Skin epidermis (tissue), 12 donors: ENCODE results near the gene CFTR.
"Not testable (repeated sequence)": the region's sequence is repeated elsewhere in the genome, so short reads cannot be mapped to it uniquely, and the experiment has no call there.

ENCODE experiments used
- H3K27ac ChIP-seq, 21 experiments: fragments of 200-600 bp; sonication (generic) in 11 of 21; one replicate each; pipeline ENCODE4 v1.5.0; 2020; ENCODE audit warnings: mild to moderate bottlenecking in 3 of 21, inconsistent platforms in 2 of 21, moderate library complexity in 2 of 21
- H3K4me3 ChIP-seq, 7 experiments: fragments of 200-600 bp; sonication (generic) in 2 of 7; one replicate each; pipeline ENCODE4 v1.5.0; 2020; ENCODE audit warnings: inconsistent platforms in 2 of 7, mild to moderate bottlenecking in 2 of 7, moderate library complexity in 1 of 7

The CFTR gene

DNA sequence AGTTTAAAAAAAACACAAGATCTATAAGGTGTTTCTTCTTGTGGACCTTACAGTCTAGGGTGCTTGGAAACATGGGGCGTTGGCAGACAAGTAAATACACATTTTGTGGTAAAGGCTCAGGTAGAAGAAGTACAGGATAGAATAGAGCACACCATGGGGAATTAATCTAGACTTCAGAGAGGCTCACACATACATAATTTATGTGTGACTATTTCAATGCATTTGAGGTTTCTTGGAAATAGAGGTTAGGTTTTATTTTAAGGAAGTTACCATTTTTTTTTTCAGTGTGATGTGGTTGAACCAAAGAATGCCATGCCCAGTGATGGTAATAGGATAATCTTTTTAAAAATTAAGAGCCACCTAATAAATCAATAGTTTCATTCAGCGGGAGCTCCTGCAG, 12.8 kb downstream of the CFTR start:
- Histone ChIP-seq H3K27ac (no peak overlapping the region), H3K4me3 (no peak overlapping the region)

DNA sequence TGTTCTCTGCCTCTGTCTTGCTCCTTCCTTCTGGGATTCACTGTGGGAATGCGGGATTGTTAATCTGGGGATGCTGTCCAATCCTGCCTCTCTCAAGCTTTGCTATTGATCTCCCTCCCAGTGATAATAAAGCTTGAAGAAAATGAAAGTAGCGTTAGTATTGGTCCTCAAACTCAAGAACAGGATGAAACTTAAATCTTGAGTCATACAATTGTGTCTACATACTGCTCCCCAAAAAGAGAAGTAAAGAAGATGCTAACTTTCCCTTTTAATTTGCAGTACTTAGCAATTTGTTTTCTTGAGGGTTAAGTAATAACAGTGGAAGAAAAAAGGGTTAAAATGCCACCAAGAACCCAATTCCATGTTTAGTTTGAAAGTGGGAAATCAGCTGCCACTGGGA, 13.6 kb downstream of the CFTR start:
- Histone ChIP-seq H3K4me3 (no peak overlapping the region), H3K27ac (no peak overlapping the region)

DNA sequence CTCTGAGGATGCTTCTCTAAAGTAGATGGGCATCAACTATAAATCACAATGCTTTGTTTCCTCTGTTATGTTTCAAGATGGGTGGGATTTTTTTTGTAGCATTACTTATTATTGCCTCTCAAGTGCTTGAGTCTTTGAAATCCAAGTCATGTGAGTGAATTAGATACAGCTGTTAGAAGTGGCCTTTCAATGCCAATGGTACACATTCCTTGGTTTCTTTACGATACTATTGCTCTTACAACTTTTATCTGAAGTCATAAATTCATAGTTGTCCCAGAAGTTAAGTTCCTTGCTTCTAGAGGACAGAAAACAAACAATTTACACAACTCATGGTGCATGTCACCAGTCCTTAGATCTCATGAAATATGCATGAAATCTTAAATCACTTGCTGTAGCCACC, 15.5 kb downstream of the CFTR start:
- Histone ChIP-seq H3K27ac (no peak overlapping the region), H3K4me3 (no peak overlapping the region)

DNA sequence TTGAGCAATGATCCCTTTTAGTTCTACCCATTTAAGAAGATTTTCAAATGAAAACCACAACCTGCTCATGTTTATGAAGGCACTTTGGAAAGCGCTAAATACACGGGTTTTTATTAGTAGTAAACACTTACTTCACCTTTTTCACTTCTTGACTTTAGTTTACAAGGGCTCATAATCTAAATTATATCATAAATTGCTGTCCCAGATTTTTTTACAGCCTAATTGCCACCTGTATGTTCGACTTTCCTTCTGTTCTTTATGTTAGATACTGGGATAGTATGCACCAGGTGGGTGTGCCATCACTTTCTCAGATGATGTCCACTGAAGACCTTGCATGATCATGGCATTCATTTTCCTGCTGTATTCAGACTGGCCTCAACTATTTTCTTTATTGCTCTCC, 22.5 kb downstream of the CFTR start:
- H3K27ac ChIP-seq: no peak overlapping the region

DNA sequence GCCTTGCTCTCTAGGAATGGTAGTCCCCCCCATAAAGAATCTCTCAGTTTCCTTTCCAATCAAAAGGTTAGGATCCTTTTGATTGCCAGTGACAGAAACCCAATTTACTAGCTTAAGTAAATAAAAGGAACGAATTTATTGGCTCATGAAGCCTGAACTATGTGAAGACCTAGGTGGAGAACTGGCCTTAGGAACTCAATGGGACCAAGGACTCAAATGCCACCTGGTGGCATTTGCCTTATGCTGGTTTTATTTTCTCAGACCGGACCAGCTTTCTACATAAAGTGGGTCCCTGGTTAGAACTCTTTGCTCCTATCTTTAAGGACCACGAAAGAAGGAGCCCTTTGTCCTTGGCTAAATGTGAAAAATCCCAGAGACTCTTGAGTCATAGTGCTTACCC, 25.4 kb downstream of the CFTR start:
- Histone ChIP-seq H3K4me3 (no peak overlapping the region), H3K27ac (no peak overlapping the region)

More for the DNA sequence above, 22.5 kb downstream of the CFTR start:
- H3K4me3 ChIP-seq: no peak overlapping the region

DNA sequence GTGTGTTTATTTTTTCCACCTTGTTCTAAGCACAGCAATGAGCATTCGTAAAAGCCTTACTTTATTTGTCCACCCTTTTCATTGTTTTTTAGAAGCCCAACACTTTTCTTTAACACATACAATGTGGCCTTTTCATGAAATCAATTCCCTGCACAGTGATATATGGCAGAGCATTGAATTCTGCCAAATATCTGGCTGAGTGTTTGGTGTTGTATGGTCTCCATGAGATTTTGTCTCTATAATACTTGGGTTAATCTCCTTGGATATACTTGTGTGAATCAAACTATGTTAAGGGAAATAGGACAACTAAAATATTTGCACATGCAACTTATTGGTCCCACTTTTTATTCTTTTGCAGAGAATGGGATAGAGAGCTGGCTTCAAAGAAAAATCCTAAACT, 28.9 kb downstream of the CFTR start:
- Histone ChIP-seq H3K4me3 (no peak overlapping the region), H3K27ac (no peak overlapping the region)

DNA sequence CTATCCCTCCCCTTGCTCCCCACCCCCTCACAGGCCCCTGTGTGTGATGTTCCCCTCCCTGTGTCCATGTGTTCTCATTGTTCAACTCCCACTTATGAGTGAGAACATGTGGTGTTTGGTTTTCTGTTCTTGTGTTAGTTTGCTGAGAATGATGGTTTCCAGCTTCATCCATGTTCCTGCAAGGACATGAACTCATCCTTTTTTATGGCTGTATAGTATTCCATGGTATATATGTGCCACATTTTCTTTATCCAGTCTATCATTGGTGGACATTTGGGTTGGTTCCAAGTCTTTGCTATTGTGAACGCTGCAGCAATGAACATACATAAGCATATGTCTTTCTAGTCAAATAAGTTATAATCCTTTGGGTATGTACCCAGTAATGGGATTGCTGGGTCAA, 37.4 kb downstream of the CFTR start:
- not testable (repeated sequence) for H3K4me3 ChIP-seq, H3K27ac ChIP-seq

DNA sequence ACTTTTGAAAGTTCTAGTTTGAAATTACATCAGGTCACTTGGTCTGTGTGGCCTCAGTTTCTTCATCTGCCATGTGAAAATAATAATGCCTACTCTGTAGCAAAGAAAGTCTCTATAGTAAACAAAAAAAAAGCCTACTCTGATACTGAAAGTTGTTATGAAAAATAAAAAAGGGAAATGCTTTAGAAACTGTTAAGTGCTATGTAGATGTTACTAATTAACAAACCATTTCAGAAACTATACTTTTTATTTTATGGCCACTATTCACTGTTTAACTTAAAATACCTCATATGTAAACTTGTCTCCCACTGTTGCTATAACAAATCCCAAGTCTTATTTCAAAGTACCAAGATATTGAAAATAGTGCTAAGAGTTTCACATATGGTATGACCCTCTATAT, 50.6 kb downstream of the CFTR start:
- H3K4me3 ChIP-seq: no peak overlapping the region

DNA sequence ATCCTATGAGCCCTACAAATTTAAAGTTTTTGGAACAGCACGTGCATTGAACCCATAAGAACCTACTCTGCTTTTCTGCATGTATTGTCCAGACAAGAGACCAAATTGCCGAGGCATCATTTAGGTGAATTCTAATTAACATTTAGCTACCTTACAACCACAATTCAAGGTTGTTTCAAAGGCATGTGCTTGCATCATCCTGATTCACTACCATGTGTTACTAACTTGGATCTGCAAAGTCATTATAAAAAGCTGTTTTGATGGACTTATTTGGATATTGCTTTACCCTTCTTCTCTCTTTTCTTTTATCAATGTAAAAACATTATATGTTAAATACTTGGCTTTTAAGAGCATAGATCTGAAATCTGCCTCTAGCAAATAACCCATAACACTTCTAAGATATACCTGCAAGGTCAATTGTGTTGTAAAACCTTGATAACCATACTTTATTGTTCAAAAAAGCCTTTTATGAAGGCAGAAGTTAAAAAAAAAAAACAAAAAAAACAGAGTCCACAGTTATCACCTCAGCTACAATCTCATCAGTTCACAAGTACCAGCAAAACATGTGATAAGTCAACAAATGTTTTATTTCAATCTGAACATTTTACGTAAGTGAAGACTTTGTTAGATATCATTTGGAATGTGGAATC, 51.9 kb downstream of the CFTR start:
- Histone ChIP-seq H3K27ac (no peak overlapping the region), H3K4me3 (no peak overlapping the region)

More for the DNA sequence above, 50.6 kb downstream of the CFTR start:
- no peak overlapping the region for H3K27ac ChIP-seq

DNA sequence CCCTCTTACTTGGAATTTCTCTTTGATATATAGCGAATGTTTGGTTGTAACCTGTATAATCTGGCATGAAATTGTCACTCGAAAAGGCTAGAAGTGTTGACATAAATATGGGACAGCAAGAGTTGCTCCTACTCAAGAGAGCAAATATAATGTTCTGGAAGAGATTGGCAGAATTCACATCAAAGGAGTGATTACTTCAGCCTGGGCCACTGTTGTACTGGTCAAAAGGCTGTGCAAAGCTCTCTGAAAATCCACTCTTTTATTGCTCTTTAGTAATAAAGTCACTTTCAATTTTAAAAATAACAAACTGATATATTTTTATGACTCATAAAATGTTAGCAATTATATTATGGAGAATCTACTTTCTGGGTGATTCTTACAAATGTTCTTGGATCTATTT, 58.2 kb downstream of the CFTR start:
- no peak overlapping the region for H3K27ac ChIP-seq
- H3K4me3 ChIP-seq: no peak overlapping the region

DNA sequence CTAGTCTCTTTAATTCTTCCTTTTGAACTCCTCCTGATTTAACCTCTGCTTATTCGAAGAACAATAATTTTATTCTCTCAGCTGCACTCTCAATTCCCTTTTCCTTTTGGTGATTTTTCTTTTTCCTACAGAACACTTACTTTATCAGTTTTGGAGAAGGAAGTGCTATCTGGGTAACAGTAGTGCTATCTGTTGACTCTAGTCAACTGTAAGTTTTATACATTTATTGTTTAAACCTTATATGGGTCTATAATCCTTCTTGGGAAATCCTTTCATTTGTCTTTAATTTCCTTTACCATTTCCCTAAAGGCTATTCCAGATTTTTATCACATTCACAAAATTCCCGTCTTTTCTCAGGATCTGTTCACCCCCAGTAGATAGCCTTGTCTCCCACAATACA, 64.2 kb downstream of the CFTR start:
- Histone ChIP-seq H3K4me3 (no peak overlapping the region), H3K27ac (no peak overlapping the region)

DNA sequence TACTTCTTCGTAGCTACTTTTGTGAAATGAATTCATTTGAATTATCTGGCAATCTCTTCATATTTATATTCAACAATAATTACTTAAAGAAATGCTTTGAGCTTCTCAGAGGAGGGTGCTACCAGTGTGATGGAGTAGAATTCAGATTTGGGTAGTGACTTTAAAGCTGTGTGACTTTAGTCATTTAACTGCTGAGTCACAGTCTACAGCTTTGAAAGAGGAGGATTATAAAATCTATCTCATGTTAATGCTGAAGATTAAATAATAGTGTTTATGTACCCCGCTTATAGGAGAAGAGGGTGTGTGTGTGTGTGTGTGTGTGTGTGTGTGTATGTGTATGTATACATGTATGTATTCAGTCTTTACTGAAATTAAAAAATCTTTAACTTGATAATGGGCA, 68.2 kb downstream of the CFTR start:
- H3K27ac ChIP-seq: no peak overlapping the region
- no peak overlapping the region for H3K4me3 ChIP-seq

DNA sequence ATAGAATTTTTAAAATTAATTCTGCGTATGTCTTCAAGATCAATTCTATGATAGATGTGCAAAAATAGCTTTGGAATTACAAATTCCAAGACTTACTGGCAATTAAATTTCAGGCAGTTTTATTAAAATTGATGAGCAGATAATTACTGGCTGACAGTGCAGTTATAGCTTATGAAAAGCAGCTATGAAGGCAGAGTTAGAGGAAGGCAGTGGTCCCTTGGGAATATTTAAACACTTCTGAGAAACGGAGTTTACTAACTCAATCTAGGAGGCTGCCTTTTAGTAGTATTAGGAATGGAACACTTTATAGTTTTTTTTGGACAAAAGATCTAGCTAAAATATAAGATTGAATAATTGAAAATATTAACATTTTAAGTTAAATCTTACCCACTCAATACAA, 70.8 kb downstream of the CFTR start:
- Histone ChIP-seq H3K4me3 (no peak overlapping the region), H3K27ac (no peak overlapping the region)

DNA sequence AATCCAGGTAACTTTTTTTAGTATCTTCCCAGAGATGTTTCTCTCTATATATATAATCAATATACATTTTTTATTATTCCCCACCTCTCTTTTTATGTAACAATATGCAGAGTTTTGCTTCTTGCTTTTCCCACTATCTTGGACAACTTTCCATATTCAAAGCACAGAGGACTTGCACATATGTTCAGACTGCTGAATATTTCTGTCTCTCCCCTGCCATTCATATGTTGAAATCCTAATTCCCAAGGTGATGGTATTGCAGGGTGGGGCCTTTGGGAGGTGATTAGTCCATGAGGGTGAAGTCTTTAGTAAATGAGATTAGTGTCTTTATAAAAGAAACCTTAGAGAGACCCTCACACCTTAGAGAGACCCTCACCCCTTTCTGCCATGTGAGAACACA, 72.8 kb downstream of the CFTR start:
- H3K27ac ChIP-seq: no peak overlapping the region
- H3K4me3 ChIP-seq: no peak overlapping the region

DNA sequence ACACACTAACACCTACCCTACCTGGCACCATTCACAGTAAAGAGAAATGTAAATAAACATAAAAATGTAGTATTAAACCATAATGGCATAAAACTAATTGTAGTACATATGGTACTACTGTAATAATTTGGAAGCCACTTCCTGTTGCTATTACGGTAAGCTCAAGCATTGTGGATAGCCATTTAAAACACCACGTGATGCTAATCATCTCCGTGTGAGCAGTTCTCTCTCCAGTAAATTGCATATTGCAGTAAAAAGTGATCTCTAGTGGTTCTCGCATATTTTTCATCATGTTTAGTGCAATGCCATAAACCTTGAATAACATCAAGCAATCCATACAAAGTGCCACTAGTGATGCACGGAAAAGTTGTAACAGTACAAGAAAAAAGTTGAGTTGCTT, 75.4 kb downstream of the CFTR start:
- Histone ChIP-seq H3K27ac (no peak overlapping the region), H3K4me3 (no peak overlapping the region)

DNA sequence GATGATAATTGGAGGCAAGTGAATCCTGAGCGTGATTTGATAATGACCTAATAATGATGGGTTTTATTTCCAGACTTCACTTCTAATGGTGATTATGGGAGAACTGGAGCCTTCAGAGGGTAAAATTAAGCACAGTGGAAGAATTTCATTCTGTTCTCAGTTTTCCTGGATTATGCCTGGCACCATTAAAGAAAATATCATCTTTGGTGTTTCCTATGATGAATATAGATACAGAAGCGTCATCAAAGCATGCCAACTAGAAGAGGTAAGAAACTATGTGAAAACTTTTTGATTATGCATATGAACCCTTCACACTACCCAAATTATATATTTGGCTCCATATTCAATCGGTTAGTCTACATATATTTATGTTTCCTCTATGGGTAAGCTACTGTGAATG, 79.6 kb downstream of the CFTR start:
- H3K27ac ChIP-seq: no peak overlapping the region

DNA sequence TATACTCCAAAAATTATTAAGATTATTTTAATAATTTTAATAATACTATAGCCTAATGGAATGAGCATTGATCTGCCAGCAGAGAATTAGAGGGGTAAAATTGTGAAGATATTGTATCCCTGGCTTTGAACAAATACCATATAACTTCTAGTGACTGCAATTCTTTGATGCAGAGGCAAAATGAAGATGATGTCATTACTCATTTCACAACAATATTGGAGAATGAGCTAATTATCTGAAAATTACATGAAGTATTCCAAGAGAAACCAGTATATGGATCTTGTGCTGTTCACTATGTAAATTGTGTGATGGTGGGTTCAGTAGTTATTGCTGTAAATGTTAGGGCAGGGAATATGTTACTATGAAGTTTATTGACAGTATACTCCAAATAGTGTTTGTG, 80.2 kb downstream of the CFTR start:
- no peak overlapping the region for H3K4me3 ChIP-seq
- H3K27ac ChIP-seq: no peak overlapping the region

More for the DNA sequence above, 79.6 kb downstream of the CFTR start:
- H3K4me3 ChIP-seq: no peak overlapping the region

DNA sequence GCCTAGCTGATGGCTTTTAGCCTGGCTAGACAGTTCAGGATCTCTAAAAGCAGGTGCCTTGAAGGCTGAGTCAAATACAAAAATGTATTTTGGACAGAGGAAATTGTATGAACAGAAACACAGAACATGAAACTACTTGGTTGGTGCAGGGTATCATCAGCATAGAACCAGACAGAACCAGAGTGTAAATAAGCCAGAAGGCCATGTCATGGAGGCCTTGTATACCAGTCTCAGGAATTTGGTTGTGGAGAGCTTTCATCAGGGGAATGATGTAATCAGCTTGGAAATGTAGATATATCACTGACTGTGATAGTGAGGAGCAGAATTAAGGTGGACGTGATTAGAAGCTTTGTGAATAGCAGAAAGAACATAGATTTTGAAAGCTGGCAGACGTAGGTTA, 82.9 kb downstream of the CFTR start:
- no peak overlapping the region for H3K27ac ChIP-seq

DNA sequence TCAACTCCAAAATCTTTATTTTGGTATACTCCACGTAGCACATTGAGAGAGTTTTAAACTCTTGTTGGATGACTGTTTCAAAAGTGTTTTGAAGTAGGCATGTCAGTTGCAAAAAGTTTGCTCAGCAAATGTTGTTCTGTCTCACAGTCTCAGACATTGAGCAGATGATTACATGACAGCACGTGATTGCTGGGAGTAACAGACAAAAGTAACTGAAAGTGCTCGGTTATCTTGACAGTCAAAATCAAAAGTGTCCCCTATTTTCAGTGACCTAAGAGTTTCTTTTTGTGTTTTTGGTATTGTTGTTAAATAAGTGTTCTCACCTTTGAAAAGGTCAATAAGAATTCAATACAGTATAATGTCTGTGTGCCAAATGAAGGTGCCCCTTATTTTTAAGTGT, 84.3 kb downstream of the CFTR start:
- Histone ChIP-seq H3K27ac (no peak overlapping the region), H3K4me3 (no peak overlapping the region)

More for the DNA sequence above, 82.9 kb downstream of the CFTR start:
- no peak overlapping the region for H3K4me3 ChIP-seq

DNA sequence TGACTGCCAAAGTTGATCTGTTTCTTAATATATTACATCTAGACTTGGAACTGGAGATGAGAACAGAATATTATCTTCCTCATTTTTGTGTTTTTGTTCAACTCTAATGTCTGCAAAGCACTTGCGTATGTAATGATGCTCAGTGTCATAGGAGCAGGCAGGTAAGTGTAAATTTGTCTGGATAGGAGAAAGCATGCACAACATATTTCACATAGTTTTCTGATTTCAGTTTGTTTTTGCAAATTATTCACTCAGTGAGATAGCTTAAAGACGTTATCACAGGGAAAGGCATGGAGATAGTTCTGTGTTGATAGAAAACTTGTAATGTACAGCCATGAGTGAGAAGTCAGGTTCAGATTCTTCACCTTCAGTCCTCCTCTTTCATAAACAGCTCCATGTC, 84.8 kb downstream of the CFTR start:
- no peak overlapping the region for H3K27ac ChIP-seq
- no peak overlapping the region for H3K4me3 ChIP-seq

DNA sequence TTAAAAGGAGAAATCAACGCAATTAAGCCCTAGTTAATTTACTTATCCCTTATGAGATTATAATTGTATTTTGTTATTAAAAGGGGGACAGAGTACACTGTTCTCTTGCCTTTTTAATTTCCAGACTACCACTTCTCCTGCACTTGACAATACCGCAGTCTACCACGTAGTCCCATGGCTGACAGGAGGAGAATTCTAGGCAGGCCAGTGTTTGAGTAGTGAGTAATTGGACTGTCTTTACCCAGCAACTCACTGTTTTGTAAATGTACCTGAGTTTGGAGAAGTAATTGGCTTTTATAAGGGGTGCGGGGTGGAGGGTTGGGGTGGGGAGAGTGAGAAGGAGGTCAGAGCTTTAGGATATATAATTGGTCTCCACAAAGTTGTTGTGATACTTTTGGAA, 85.4 kb downstream of the CFTR start:
- Histone ChIP-seq H3K4me3 (no peak overlapping the region), H3K27ac (no peak overlapping the region)

DNA sequence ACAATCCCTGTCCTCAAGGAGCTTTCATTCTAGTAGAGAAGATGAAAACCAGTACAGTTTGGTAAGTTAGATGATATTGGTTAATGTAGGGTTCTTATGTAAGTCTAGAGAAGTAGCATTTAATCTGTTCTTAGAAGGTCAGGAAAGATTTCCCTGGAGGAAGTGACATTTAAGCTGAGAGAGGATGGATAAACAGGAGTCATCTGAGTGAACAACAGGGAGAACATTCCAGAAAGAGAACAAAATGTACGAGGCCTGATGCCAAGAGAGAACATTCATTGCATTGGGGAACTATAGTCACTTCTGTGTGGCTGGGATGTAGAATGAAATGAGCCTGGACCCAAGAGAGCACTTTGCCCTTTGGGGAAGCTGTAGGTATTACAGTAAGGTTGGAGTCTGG, 88.0 kb downstream of the CFTR start:
- no peak overlapping the region for H3K27ac ChIP-seq
- no peak overlapping the region for H3K4me3 ChIP-seq
